Activated CD8-positive, alpha-beta memory T cell treated with anti-CD3 and anti-CD28 coated beads, Interleukin-2, amount 50 U/mL, for 1 hour (primary cell): ENCODE results near the gene BCL2L15.

Experiments used
- DNase-seq: peaks from one replicate; pipeline ENCODE4 v3.0.0-alpha.2; 2020; ENCODE audit errors: extremely low read depth

BCL2L15 gene

GRCh38 chr1:113905435-113905861 is 18.1 kb upstream of the BCL2L15 start:
- DNase-seq = no peak

DNA sequence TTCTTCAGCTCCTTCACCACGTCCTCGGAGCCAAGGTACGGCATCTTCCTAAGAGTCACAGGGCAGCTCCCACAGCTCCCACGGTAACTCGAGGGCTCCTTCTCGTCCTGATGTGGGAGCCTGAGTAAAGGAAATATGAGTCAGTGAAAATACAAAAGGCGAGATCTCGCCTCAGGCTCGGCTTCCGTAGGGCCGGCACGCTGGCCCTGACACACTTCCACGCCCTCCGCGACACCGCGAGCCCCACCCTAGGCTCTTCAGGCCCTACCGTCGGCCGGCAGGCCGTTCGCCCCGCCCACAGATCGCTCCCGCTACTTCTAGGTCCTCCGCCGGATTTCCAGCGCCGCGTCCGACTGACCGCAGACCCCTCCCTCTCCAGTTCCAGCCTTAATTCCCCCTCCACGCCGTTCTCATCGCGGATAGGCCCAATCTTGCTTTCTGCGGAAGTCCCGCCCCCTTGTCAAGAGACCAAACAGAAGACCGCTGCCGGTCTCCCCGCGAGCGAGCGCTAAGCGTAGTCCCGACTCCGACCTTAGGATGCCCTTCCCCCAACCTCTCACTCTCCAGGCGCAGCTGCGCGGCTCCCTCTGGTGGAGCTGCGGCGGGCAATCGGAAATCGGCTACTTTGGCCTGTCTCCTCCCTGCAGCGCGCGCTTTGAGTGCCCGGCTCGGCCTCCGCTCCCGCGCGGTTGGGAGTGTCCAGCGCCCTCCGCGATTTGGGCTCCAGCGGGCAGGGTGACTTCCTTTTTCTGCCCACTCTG is 17.5 kb upstream of the BCL2L15 start, which contains the start of the genes AP4B1 and DCLRE1B:
TSS of gene AP4B1 (minus strand) at position 126 of the 761 bp plus-strand sequence. CDS start at position 44, 82 bp downstream.
TSS of gene DCLRE1B (plus strand) at position 653 of the 761 bp plus-strand sequence. CDS start 261 bp downstream, outside the sequence.
- peak; percentile 97 for DNase-seq

DNA sequence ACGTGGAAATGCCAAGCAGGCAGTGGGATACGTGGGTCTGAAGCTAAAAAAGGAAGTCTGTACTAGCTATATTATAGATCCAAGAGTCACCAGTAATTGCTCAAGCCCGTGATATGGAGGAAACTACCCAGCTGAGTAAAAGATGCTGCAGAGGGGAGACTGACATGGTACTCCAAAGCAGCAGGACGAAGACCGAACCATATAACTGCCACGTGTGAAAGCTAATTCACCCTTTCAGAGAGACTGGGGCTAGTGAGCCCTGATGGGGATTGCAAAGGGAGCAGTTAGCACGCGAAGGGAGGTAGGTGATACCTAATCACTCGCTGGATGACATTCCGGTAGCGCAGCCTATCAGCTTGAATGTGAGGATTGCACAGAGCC is 16.9 kb upstream of the BCL2L15 start:
- peak; percentile 30 for DNase-seq

DNA sequence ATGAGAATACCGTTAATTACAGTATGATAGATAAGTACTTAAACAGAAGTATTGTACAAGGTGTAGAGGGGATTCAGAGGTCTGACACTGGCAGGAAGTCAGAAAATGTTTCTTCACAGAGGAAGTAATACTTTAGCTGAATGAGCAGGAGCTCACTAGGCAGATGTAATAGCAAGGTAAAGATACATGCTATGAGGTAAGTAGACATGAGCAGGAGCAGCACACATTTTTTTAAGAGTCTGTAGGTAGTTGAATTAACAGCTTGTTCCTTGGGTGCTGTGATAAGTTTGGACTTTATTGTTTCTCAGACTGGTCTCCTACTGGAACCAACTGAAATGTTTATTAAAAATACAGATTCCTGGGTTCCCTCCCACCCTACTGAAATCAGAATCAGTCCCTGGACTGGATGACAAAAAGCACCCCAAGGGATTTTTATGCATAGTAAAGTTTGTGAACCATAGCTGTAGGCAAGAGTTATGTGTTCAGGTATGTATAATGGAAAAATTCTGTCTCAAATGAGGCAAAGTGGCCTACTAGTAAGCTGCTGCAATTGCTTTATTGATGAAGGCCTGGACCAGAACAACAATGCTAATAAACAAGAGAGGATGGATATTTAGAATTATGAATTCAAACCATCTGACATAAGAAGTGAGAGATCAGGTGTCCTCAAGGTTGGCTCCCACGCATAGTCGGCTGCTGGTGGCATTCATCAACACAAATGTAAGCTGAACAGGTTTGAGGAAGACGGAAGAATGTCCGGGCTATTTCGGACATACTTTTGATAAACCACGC is 16.3 kb upstream of the BCL2L15 start:
- no peak for DNase-seq

- DNase-seq = no peak
Observed at GRCh38 chr1:113901191-113901590, 13.8 kb upstream of the BCL2L15 start.

- no peak for DNase-seq
Observed at GRCh38 chr1:113899111-113899510, 11.7 kb upstream of the BCL2L15 start.

DNA sequence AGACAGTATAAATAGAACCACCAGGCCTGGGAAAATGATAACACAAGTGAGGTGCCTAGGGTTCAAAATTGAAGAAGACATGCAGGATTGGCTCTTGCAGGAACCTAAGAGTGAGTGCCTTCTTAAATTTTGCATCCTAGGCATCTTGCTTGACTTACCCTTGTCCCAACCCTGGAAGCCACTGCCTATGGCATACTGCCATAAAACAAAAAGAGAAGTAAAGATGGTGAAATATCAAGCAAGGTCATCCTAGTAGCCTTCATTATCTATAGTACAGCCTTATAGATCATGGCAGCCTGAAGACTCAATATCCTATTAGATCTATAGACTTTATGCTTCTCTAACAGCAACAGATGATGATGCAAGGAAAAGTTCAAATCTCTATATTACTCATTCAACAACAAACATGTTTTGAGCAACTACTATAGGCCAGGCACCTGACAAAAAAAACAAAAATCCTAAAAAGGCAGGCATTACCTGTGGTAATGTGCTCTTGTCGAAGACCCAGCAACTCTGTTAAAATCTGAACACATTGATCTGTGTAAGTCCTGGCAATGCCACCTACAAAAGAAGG is 10.9 kb upstream of the BCL2L15 start:
- no peak for DNase-seq

GRCh38 chr1:113895961-113896360 is 8.6 kb upstream of the BCL2L15 start:
- DNase-seq = no peak

DNA sequence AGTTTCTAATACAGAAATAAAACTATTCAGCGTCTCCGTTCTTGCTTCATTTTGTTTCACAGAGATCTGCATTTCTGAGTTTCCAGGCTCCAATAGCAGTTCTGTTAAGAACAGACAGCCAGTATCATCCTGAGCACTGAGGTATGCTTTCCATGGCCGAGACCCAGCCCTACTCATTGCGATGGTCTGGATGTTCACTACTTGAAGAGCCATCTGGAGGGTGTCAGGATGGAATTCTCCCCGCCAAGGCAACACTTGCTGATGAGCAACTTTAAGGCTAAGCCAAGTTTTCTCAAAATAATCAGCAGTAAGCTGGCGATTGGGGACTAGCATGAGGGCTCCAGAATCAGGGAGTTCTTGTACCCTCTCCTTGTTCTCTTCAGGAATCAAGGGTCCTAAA is 7.7 kb upstream of the BCL2L15 start:
- DNase-seq = no peak

DNA sequence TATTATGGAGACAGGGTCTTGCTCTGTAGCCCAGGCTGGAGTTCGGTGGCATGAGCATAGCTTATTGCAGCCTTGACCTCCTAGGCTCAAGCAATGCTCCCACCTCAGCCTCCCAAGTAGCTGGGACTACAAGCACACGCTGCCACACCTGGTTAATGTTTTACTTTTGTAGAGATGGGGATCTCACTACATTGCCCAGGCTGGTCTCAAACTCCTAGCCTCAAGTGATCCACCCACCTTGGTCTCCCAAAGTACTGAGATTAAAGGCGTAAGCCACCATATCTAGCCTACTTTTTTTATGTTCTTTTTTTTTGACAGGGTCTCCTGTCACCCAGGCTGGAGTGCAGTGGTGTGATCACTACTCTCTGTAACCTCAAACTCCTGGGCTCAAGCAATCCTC is 5.9 kb upstream of the BCL2L15 start:
- DNase-seq = no peak

DNA sequence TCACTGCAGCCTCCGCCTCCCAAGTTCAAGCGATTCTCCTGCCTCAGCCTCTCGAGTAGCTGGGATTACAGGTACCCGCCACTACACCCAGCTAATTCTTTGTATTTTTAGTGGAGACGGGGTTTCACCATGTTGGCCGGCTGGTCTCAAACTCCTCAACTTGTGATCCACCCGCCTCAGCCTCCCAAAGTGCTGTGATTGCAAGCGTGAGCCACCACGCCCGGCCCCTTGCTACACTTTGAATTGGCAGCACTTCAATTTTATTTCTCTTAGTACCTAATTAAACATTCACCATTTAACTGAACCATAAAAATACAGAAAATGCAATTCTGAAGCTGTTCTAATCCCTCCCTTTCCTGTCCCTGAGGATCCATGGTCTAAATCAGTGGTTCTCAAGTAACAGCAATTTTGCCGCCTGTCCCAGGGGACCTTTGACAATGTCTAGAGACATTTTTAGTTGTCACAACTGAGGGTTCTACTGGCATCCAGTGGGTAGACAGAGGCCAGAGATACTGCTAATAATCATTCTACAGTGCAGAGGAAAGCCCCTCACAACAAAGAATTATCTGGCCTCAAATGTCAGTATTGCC is 4.3 kb upstream of the BCL2L15 start:
- no peak for DNase-seq

DNA sequence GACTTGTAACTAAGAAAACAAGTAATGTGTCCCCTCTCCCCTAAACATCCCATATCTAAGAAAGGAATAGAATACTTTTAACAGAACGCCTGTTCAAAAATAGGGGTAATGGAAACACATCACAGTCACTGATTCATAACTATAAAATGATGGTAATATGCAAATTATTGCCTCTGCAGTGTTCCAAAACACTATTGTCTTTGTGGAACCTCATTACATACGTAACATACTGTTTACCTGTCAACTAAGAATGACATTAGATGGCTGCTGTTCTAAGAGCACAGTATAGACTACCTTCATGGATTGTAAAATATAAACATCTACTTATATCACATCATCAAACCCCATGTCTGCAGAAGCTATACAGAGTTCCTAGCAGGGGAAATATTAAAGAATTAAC is 3.4 kb upstream of the BCL2L15 start:
- DNase-seq = no peak

GRCh38 chr1:113886417-113887401 is 672 bp downstream of the BCL2L15 start:
- no peak for DNase-seq

DNA sequence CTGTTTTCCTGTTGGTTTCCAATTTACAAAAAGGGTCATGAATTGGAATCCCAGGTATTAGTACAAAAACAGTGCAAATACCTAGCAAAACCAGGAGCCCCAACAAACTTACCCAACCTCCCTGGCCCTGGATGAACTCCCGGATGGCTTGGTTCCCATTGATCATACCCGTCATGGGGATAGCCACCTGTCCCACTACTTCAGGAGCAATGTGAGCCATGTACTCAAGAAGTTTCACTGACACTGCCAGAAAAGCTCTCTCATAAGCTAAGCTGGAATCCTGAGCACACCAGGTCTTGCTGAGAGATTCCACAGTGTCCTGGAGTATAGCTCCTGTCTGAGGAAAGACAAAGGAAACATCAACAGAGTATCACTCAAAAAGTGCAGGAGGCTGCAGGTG is 5.7 kb downstream of the BCL2L15 start:
- no peak for DNase-seq

- DNase-seq = no peak
Observed at GRCh38 chr1:113879739-113880038, 7.7 kb downstream of the BCL2L15 start.

DNA sequence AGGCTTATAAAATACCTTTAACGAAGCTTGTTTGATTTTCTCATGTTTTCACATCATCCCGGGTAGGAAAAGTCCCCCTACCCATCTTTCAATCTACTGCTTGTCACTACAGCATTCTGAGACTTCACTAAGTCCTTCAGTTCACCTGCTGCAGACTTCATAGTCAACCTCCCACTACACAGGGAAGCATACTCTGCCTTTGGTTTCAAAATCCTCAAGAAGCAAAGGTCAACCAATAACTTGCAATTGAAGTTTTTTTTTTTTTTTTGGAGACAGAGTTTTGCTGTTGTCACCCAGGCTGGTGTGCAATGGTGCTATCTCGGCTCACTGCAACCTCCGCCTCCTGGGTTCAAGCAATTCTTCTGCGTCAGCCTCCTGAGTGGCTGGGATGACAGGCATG is 11.2 kb downstream of the BCL2L15 start:
- DNase-seq = no peak

DNA sequence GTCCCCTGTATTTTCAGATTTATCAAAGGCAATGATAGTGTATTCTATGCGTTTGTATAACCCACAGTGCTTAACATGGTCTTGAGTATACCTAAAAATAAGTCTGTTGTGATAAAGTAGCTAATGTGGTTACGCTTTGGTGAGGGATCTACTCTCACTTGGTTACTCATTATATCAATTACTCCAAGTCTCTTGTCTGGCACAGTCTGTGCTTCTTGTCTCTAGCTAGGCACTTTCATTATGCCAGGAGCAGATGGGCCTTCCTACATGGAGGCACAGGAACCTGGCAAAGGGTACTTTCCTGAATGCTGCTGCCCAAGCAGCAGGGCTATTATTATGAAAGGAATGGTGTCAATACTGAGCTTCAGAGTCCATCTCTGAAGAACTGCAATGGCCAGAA is 11.7 kb downstream of the BCL2L15 start:
- DNase-seq = no peak

DNA sequence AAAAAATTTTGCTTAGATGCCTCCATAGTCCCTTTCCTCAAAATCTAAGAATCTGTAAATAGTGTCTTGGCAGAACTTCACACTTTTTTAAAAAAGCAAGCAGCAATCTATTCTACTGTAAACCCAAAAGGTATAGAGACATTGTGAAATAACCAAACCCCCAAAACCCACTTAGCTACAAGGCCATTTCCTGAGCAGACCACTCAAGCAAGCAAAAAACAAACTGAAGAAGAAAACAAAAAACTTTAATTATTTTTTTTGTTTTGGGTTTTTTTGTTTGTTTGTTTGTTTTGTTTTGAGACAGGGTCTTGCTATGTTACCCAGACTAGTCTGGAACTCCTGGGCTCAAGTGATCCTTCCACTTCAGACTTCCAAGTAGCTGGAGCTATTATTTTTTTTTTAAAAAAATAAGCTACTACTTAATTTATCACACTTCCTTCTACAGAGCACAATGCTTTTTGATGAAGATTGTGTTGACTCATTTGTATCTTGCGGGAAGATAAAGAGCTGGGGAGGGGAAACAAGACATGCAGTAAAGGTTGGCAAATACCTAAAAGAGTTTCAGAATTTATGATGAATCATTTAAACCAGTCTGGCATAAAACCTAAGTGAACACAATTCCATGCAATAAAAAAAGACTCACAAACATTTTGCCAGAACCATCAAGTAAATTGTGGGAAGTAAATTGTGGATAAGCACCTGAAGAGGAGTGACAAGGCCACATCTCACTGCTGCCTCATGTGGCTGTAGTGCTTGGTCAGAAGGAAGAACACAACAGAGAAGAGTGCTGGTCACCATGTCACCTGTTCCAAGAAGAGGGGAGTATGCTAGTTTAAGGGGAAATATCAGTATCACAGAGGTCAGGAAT is 13.1 kb downstream of the BCL2L15 start:
- no peak for DNase-seq

DNA sequence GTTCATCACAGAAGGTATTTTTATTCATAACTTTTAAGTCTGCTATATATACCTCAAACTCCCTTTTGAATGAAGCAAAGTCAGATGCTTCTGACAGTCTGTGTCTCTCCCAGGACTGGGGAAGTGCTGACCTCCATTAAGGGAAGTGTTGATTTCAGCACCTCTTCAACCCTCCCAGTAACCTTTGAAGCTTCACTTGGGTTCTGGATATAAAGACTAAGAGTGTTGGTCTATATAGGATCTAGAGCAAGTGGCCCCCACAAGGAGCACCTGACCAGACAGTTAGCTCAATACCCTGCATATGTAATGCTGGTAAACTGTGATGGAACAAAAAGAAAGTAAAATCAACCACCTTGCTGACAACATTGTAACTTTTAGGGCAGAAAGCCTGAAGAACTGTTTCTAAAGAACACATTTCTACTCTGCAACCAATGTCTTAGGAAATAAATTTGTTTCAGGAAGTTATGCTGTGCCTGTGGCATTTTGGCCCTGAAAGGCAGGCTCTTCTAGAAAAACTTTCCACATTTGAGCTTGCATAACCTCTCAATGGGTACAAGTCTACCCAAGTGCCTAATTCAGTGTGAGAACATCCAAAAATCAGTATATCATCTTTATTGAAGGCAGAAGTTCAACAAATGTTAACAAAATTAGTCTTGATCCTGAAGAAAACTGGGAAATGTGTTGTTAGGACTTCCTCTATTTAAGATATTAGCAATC is 15.0 kb downstream of the BCL2L15 start:
- DNase-seq = no peak
